HG03432 (cell line): ENCODE results near the gene TM7SF2.
"Not testable (repeated sequence)": the region's sequence is repeated elsewhere in the genome, so short reads cannot be mapped to it uniquely, and the experiment has no call there.

ENCODE experiments used
- ATAC-seq: cut with Tn5 transposase; IDR thresholded peaks from one replicate; pipeline ENCODE4 v1.9.1; 2021; ENCODE audit warnings: mild to moderate bottlenecking, moderate library complexity; ENCODE audit not compliant: unreplicated experiment

Gene TM7SF2

DNA sequence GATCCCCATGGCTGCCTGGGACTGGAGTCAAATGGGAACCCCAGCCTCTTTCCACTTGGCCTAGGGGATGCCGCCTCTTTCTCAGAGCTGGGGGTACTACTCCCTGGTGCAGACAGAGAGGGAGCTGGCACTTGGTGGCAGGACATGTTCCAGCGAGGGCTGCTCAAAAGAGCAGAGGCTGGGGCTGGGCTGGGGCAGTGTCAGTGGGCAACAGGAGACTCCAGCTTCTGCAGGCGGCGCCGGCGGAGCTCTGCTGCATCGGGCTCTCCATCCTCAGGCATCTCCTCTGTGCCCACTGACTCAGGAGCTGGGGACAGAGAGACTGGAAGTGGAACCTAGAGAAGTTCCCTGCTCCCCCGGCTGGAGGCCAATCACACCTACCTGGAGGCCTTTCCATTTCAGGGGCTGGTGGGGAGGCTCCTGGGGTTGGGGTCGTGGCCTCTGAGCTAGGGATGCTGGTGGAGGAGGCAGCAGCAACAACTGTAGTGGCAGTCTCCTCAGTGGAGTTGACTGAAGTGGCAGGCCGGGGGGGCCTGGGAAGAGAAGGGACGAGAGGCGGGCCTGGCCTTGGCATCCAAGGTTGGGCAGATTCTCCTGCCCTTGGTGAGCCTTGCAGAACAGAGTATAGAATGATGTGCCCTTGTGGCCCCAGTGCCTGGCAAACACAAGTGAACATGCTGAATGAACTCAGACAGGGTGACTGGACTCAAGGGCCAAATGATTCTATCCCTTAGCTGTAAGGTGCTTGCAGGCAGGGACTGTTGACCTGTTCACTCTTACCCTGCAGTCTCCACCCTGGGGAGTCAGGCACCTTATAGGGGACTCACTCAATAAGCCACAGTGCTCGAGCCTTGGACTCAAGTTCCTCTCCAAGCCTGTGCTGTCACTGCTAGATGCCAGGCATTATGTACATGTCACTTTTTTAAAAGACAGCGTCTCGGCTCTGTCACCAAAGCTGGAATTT, 16.8 kb downstream of the TM7SF2 start:
- ATAC-seq, result no peak

DNA sequence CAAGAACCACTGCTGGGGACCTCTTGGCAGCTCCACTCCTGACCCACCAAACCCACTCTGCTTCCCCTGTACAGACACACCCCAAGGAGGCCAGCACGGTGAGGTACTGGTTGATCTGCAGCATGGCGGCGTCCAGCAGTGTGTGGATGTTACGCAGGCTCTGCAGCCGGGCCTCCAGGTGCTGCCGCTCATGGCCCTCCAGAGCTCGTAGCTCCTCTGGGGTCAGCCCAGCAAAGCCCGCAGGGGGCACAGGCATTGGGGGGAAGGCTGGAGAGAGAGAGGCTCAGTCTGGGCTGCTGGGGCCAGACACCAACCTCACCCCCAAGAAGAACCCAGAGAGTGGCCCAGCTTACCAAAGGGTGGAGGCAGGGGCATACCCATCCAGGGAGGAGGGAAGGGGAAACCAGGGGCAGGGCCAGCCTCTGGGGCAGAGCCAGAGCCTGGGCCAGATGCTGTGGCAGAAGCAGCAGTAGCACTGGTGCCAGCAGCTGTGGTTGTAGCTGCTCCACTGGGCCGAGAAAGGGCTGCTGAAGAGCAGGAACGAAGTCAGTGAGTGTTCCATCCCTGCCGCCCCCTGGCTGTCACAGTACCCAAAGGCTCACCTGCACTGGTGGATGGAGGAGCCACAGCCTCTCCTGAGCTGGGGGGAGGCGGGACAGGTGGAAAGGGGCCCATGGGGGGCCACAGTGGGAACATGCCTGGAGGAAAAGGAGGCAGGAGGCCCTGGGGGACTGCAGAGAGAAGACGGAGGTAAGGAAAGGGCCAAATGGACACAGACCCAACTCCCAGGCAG, 18.2 kb downstream of the TM7SF2 start:
- no peak for ATAC-seq

DNA sequence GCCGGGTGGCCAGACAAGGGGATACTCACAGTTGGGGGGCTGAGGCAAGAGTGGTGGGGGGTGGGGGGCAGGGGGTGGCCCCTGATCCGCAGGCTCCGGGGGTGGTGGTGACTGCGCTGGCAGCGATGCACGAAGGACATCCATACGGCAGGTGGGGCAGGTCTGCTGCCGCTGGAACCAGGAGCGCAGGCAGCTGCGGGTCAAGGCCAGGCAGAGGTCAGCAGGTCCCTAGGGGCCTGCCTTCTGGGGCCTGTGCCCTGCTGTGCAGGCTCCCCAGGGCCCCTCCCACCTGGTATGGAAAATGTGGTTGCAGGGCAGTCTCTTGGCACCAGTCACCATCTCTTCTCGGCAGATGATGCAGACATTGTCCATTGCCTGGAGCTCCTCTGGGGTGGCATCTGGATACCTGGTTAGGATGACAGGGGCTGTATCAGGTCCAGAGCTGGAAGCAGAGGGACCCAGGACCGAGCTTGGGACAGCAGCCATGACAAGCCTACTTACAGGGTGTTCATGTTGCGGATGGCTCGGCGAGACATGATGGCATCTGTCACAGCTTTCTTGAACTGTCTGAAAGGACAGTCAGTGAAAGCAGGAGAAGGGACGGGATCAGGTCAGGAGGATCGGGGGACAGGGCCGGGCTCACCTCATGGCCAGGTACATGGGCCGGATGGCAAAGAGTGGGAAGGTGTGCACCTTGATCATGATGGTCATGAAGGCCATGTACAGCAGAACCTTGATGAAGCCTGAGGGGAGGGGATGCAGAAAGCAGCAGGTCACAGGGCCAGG, 19.2 kb downstream of the TM7SF2 start:
- no peak for ATAC-seq

DNA sequence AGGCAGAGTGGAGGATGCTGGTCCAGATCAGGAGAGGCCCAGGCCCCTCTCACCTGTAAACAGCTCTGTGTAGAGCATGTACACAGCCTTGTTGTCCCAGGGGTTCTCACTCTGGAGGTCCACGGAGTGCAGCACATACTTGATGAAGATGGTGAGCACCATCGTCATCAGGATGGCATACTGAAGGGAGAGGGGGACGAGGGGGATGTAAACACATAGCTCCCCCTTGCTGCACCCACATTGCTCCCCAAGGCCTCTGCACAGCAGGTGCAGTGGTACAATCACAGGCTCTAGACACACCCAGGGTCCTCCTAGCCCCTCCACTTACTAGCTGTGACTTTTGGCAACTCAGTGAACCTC, 19.7 kb downstream of the TM7SF2 start:
- ATAC-seq, result no peak

DNA sequence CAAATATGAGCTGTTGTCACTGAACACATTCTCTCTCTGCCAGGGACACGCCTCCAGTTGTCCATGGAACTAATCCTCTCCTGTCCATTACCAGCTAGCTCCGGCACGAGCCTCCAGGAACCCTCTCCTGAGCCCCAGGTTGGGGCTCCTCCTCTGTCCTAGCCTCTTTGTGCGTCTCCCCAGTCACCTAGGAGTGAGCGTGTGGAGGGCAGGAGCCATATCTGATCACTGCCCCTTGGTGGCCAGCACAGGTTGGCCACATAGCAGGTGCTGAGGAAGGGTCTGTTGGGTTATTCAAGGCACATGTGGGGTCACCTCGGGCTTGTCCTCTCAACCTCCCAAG, 20.2 kb downstream of the TM7SF2 start:
- no peak for ATAC-seq

DNA sequence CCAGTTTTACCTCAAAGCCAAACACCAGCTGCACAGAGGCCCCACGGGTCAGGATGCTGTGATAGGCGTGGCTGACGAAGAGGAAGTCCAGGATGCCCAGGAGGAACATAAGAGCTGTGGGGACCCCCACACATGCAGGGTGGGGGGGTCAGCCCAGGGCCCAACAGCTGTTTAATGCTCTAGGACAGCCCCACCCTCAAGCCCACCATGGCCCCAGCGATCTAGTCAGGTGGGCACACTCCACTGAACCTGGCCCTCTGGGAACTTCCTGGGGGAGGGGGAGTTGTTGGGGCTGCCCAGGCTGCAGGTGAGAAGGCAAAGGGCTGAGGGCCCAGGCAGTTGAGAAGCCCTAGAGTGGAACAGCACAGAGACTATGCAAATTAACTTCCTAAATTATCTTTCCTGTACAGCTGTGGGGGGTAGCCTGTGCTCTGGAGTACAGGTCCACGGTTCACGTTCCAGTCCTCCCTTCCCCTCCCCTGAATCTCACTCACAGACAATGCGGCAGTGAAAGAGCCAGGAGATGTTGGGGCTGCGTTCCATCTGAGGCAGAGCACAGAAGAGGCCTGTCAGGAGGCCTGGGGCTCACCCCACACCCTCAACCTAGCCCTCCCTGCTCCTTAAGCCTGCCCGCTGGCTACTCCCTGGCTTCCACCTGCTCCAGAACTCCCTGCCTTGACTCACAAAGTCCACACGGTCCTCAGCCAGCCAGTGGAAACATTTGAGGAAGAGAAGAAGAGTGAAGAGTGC, 20.7 kb downstream of the TM7SF2 start:
- ATAC-seq, result peak; percentile 33

DNA sequence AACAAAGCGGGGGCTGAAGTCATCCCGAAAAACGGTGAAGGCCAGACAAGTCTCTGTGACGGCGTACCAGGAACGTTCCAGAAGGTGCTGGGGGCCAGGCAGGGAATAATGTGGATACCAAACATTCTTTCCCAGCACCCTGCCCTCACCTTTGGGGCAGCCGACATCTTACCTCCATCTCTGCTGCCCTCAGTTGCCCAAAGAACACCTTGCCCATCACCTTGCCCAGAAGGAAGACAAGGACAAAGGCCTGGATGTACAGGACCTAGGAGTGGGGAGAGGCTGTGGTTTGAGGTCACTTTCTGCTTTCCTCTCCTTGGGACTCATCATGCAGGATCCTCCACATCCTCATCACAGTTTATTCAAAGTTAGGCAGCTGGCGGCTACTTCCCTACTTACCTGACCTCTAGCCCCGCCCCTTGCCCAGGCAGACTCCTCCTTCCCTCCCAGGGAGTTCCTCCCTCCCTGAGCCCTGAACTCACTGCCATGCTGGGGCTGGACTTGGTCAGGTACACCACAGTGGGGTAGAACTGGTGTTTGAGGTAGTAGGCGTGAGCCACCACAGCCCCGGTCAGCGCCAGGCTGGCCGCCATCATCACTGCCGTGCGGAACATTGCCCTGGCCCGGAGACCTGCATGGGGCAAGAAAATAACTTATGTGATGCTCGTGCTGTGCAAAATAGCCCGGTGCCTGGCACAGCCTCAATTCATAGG, 21.5 kb downstream of the TM7SF2 start:
- ATAC-seq, result no peak

DNA sequence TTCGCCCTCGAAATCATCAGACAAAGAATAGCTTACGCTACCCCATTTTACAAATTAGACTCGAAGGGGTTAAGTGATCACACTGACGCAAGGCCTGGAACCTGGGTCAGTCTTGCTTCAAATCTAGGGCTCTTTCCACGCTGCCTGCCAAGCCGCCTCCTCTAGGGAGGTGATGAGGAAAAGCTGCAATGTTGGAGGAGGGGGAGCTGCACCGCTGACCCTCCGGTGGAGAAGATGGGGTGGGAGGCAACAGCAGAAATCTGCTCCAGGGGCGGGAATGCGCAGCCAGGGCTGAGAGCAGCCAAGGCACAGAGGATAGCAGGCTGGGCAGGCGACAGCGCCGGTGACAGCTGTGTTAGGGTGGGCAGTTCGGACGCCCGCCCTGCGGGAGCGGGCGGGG, 22.1 kb downstream of the TM7SF2 start:
- no peak for ATAC-seq

DNA sequence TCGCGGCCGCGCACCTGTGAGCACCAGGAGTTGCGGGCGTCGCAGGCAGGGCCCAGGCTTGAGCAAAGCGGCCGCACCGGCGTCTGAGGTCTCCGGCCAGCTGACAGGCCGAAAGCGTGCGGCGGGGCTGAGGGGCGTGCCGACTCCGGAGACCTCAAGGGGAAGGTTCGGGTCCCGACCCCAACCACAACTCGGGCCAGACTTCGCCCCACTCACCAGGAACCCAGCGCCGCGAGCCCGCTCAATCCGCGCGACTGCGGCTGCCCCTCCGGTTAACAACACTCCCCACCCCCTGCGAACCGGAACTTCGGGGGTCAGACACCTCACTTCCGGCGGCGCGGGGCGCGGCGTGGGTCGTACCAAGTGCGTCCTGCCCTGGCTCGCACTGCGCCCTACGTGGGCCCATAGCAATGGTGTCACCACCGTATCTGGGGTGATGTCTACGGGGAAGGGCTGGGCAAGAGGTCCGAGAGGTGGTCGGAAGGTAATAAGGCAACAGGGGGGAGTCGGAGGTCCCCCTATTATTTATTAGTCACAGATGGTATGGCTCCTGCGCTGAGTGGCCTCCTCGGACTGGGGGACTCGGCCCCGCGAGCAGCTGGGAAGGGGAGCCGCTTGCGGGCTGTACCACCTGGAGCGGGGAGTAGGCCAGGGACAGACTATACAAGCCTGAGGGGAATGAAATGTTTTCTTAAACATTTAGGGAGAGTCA, 22.7 kb downstream of the TM7SF2 start, which contains the start of gene SYVN1:
TSS of gene SYVN1 (minus strand) at position 280 of the 712 bp plus-strand sequence. CDS start 918 bp downstream, outside the sequence.
- peak; percentile 66 for ATAC-seq

DNA sequence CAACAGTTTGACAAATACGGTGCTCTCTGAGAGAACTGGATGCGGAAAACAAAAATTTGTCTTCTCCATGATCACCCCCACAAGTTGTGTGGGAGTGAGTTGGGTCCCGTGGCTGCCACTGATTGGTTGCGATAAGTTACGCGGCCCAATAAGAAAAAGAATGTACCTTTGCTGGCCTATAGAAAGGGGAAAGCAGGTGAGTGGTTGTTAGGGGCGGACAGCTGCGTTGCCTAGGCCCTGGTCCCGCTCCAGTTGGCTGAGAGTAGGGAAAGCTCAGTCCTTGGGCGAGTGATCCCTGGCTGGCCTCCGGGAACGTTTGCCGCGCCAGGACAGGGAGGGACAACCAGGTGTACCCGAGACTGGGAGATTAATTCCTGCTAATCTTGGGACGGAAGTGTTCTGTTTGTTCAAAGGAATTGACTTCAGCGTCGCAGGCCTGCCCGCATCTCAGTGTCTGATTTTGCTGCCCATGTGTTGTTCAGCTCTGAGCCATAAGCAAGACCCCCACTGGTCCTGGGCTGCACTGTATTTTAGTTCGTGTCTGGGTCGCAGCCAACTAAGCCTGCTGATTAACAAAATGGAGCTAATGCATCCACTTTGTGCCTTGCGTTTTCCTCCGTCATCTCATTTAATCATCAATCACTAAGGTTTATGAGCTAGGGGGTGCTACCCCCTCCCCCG, 23.4 kb downstream of the TM7SF2 start:
- peak; percentile 68 for ATAC-seq

DNA sequence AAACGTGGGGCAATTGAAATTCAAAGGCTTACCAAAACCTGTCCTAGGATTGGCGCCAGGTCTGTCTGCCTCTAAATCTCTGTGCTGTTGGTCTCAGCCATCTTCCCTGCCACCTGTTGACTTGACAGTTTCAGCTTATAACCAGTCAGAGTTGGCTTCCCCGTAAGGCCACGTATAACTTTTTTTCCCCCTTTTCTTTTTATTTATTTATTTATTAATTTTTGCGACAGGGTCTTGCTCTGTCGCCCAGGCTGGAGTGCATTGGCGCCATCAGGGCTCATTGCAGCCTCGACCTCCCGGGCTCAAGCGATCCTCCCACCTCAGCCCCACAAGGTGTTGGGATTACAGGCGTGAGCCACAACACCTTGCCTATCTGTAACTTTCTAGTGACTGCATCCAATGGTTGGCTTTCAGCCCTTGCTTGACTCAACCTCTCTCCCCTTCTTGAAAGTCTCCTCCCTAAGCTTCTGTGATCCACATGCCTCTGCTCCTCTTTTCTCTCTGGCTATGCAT, 24.0 kb downstream of the TM7SF2 start:
- ATAC-seq, result no peak

DNA sequence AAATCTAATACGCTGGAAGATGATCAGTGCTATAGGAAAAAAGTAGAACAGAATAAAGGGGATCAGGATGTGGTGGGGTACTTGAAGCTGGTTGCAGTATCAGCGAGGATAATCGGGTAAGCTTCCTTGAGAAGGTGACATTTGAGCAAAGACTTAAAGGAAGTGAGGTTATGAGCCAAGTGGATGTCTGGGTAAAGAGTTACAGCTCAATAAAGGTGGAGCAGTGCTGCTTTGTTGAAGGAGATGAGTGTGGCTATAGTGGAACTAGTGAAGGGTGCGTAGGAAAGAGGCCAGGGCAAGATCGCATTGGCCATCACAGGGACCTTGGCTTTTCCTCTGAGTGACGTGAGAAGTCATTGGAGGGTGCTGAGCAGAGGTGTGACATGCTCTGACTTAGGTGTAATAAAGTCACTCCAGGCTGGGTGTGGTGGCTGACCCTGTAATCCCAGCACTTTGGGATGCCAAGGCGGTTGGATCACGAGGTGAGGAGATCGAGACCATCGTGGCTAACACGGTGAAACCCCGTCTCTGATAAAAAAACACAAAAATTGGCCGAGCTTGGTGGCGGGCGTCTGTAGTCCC, 24.9 kb downstream of the TM7SF2 start:
- ATAC-seq, result no peak

DNA sequence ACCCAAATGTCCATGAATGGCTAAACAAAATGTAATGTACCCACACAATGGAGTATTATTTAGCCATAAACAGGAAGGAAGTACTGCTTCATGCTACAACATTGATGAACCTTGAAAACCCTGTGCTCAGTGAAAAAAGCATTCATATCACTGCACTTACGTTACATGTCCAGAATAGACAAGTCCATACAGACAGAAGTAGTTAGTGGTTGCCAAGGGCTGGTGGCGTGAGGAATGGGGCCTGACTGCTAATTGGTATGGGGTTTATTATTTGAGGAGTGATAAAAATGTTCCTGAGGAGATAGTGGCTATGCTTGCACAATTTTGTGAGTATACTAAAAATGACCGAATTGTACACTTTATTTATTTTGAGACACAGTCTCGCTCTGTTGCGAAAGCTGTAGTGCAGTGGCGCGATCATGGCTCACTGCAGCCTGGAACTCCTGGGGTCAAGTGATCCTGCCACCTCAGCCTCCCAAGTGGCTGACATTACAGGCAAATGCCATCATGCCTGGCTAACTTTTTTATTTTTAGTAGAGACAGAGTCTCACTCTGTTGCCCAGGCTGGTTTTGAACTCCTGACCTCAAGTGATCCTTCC, 30.3 kb downstream of the TM7SF2 start:
- no peak for ATAC-seq

DNA sequence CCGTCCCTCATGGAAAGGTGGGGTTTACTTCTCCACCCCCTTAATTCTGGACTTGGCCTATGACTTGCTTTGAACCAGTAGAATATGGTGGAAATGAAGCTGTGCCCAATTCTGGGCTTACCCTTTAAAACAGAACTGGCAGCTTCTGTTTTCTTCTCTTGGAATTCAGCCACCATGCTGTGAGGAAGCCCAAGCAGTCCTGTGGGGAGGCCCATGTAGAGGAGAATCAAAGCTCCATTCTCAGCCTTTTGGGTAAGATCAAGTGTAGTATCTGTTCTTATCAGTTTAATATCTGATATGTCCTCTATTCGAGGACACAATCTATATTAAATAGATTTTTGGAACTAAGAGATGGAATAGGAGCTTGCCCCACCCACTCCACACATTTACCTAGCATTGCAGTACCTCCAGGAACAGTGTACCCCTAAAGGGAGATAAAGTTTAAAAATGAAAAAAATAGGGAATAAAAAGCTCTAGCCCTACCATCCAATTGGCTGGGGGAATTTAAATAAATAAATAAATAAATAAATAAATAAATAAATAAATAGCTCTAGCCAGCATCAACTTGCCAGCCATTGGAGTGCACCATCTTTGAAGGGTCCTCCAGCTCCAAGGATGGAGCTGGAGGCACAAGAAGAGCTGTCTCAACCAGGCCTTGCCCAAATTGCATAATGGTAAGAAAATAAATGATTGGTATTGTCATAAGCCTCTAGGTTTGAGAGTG, 35.8 kb downstream of the TM7SF2 start:
- no peak for ATAC-seq

DNA sequence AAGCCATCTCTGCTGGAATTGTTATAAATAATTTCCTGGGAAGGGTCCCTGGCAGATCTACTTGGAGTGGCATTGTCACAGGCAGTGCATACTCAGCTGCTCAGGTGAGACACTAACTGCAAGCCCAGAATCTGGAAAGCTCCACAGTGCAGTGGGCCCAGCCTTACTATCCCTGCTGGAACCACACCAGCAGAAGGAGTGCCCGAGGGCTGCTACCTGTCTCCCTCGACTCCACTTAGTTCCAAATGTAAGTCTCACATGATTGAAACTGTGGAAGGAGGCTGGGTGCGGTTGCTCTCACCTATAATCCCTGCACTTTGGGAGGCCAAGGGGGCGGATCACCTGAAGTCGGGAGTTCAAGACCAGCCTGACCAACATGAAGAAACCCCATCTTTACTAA, 37.0 kb downstream of the TM7SF2 start:
- ATAC-seq, result no peak

DNA sequence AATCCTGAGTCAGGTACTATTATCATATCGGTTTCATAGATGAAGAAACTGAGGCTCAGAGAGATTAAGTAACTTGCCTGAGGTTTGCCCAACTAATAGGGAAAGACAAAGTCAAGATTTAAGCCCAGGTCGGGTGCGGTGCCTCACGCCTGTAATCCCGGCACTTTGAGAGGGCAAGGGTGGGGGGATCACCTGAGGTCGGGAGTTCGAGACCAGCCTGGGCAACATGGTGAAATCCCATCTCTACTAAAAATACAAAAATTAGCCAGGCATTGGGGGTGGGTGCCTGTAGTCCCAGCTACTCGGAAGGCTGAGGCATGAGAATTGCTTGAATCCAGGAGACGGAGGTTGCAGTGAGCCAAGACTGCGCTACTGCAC, 38.4 kb downstream of the TM7SF2 start:
- ATAC-seq, result not testable (repeated sequence)
